AG09309 (cell line): ENCODE data around the gene RGS9BP.
"Not testable (repeated sequence)": the region's sequence is repeated elsewhere in the genome, so short reads cannot be mapped to it uniquely, and the experiment has no call there.

Source experiments
- DNase-seq: peaks from one replicate; pipeline ENCODE4 v3.0.0-alpha.2; 2010; ENCODE audit warnings: low read depth
- H3K4me3 ChIP-seq: 2 replicates; pipeline ENCODE4 v1.5.1; 2011; ENCODE audit warnings: mild to moderate bottlenecking, low read depth, low read length, moderate library complexity; ENCODE audit not compliant: control insufficient read depth
- CTCF ChIP-seq: IDR thresholded peaks from 2 replicates; pipeline ENCODE4 v1.5.1; 2011; ENCODE audit warnings: mild to moderate bottlenecking, low read depth, low read length, inconsistent platforms; ENCODE audit not compliant: insufficient read depth, control insufficient read depth; ENCODE audit errors: missing control alignments

Gene RGS9BP

GRCh38 chr19:32695506-32695905 lies 19.9 kb downstream of the RGS9BP start:
- not testable (repeated sequence) for DNase-seq, H3K4me3 ChIP-seq

GRCh38 chr19:32696771-32697170 lies 21.1 kb downstream of the RGS9BP start:
- not testable (repeated sequence) for H3K4me3 ChIP-seq, DNase-seq

GRCh38 chr19:32700129-32700528 lies 24.5 kb downstream of the RGS9BP start:
- not testable (repeated sequence) for DNase-seq, H3K4me3 ChIP-seq

- no peak for DNase-seq
- no peak overlapping the region for H3K4me3 ChIP-seq
- no peak for TF ChIP-seq CTCF
These were observed 26.4 kb downstream of the RGS9BP start for GRCh38 chr19:32702010-32702409.

GRCh38 chr19:32704006-32704405 lies 28.4 kb downstream of the RGS9BP start:
- H3K4me3 ChIP-seq, DNase-seq: not testable (repeated sequence)

GRCh38 chr19:32708457-32708856 lies 32.8 kb downstream of the RGS9BP start:
- TF ChIP-seq CTCF, result no peak
- H3K4me3 ChIP-seq, result no peak overlapping the region
- no peak for DNase-seq

GRCh38 chr19:32709032-32709431 lies 33.4 kb downstream of the RGS9BP start:
- DNase-seq, result no peak
- no peak overlapping the region for H3K4me3 ChIP-seq
- TF ChIP-seq CTCF, result no peak

- DNase-seq, result no peak
- TF ChIP-seq CTCF, result no peak
- no peak overlapping the region for H3K4me3 ChIP-seq
These were observed 36.1 kb downstream of the RGS9BP start for GRCh38 chr19:32711747-32712146.

GRCh38 chr19:32716203-32716602 lies 40.6 kb downstream of the RGS9BP start:
- DNase-seq, H3K4me3 ChIP-seq: not testable (repeated sequence)

GRCh38 chr19:32717496-32717895 lies 41.8 kb downstream of the RGS9BP start:
- H3K4me3 ChIP-seq, result no peak overlapping the region
- TF ChIP-seq CTCF, result no peak
- no peak for DNase-seq
